ENCODE measurements around the gene ETV6.

Gene ETV6

GRCh38 chr12:11666131-11667050 lies 16.9 kb downstream of the ETV6 start:
- peaks cover 45% of the 10 kb centered on the region for H3K4me1 Mint-ChIP-seq
- TF ChIP-seq CTCF (IDR thresholded peaks at IDR 0.05) = no peak

GRCh38 chr12:11667171-11667570 lies 17.7 kb downstream of the ETV6 start:
- DNase-seq = no peak
- Mint-ChIP-seq H3K36me3 (ENCODE audit: low read depth) (peaks cover 11% of the 10 kb centered on the region), H3K27me3 (ENCODE audit: low read depth, poor library complexity) (peaks cover 9% of the 10 kb centered on the region), H3K4me3 (no peak overlapping the region), H3K9me3 (peaks cover 5% of the 10 kb centered on the region), H3K27ac (no peak overlapping the region), H3K4me1 (peaks cover 42% of the 10 kb centered on the region)
- no peak for TF ChIP-seq CTCF (IDR thresholded peaks at IDR 0.05)

More at GRCh38 chr12:11666131-11667050, 16.9 kb downstream of the ETV6 start:
- peaks cover 5% of the 10 kb centered on the region for H3K9me3 Mint-ChIP-seq
- no peak for DNase-seq
- H3K27me3 Mint-ChIP-seq (ENCODE audit: low read depth, poor library complexity) = peaks cover 13% of the 10 kb centered on the region
- H3K4me3 Mint-ChIP-seq = no peak overlapping the region
- H3K27ac Mint-ChIP-seq = peak overlapping the region; percentile 75
- H3K36me3 Mint-ChIP-seq (ENCODE audit: low read depth) = peaks cover 19% of the 10 kb centered on the region

- no peak for TF ChIP-seq CTCF (IDR thresholded peaks at IDR 0.05)
- H3K27ac Mint-ChIP-seq = no peak overlapping the region
These were observed 19.1 kb downstream of the ETV6 start for GRCh38 chr12:11668611-11669010.

GRCh38 chr12:11669348-11669747 lies 19.9 kb downstream of the ETV6 start:
- H3K36me3 Mint-ChIP-seq (ENCODE audit: low read depth) = peaks cover 6% of the 10 kb centered on the region

More at GRCh38 chr12:11668611-11669010, 19.1 kb downstream of the ETV6 start:
- peaks cover 9% of the 10 kb centered on the region for H3K27me3 Mint-ChIP-seq (ENCODE audit: low read depth, poor library complexity)
- H3K36me3 Mint-ChIP-seq (ENCODE audit: low read depth) = peaks cover 8% of the 10 kb centered on the region
- peaks cover 5% of the 10 kb centered on the region for H3K9me3 Mint-ChIP-seq
- DNase-seq = no peak
- H3K4me1 Mint-ChIP-seq = peaks cover 42% of the 10 kb centered on the region
- H3K4me3 Mint-ChIP-seq = no peak overlapping the region

GRCh38 chr12:11672256-11673191 lies 23.1 kb downstream of the ETV6 start:
- Mint-ChIP-seq H3K9me3 (no peaks in the 10 kb centered on the region), H3K27me3 (ENCODE audit: low read depth, poor library complexity) (peaks cover 5% of the 10 kb centered on the region), H3K36me3 (ENCODE audit: low read depth) (no peaks in the 10 kb centered on the region), H3K27ac (peak overlapping the region; percentile 24), H3K4me1 (peaks cover 79% of the 10 kb centered on the region), H3K4me3 (no peak overlapping the region)
- no peak for TF ChIP-seq CTCF (IDR thresholded peaks at IDR 0.05)
- DNase-seq = no peak

More at GRCh38 chr12:11669348-11669747, 19.9 kb downstream of the ETV6 start:
- Mint-ChIP-seq H3K9me3 (peaks cover 5% of the 10 kb centered on the region), H3K4me1 (peaks cover 48% of the 10 kb centered on the region), H3K27ac (no peak overlapping the region), H3K27me3 (ENCODE audit: low read depth, poor library complexity) (peaks cover 9% of the 10 kb centered on the region), H3K4me3 (no peak overlapping the region)
- DNase-seq = no peak
- TF ChIP-seq CTCF (IDR thresholded peaks at IDR 0.05) = no peak
